Keratinocyte (primary cell): Measurements from ENCODE around the gene ESR2.

ENCODE experiments used
- EZH2 ChIP-seq: IDR thresholded peaks from one replicate; pipeline ENCODE4 v1.6.1; 2012; ENCODE audit warnings: inconsistent platforms, mild to moderate bottlenecking, low read length, moderate library complexity
- TF ChIP-seq, protein P1 (sequence below), 3 experiments: IDR thresholded peaks in 1 of 3; conservative IDR thresholded peaks in 1 of 3; optimal IDR thresholded peaks in 1 of 3; 2 replicates in 2 of 3; 3 replicates in 1 of 3; pipeline versions ENCODE3 to v1.5.1; 2011; ENCODE audit warnings: low read length in 3 of 3, mild to moderate bottlenecking in 3 of 3, moderate library complexity in 2 of 3, control low read depth in 1 of 3, inconsistent platforms in 1 of 3; ENCODE audit not compliant: insufficient read depth in 2 of 3; ENCODE audit errors: extremely low read depth in 1 of 3

DNA sequence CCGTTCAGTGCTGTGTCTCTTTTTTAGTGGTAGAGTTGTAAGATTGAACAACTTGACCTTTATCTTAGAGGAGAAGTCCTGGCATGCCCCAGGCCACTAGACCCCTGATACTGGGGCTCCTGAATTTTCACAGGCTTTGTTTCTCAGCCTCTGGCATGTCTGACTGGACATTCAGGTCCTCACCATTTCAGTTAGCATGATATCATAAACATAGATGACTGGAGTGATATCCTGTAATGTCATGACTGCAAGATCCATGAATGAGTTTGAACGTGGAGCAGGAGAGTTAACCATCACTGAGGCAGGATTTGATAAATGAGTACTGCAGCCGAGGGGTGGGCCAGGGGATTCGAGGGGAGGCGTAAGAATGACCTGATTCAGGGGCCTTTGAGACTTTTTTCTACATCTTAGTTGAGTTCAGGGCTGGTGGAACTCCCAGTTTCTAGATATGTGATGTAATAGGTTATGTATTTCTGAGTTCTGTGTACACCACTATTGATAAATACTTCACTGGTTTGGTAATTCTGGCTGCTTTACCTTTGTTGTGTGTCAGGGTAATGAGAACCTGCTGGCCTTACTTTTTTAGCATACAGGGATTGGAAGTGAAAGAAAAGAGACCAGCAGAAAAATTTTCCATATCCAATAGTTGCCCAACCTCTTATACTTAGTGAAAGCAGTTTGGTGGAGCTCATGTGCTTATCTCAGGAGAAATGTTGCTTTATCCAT, 224.4 kb downstream of the ESR2 start:
- TF ChIP-seq, protein P1, sequence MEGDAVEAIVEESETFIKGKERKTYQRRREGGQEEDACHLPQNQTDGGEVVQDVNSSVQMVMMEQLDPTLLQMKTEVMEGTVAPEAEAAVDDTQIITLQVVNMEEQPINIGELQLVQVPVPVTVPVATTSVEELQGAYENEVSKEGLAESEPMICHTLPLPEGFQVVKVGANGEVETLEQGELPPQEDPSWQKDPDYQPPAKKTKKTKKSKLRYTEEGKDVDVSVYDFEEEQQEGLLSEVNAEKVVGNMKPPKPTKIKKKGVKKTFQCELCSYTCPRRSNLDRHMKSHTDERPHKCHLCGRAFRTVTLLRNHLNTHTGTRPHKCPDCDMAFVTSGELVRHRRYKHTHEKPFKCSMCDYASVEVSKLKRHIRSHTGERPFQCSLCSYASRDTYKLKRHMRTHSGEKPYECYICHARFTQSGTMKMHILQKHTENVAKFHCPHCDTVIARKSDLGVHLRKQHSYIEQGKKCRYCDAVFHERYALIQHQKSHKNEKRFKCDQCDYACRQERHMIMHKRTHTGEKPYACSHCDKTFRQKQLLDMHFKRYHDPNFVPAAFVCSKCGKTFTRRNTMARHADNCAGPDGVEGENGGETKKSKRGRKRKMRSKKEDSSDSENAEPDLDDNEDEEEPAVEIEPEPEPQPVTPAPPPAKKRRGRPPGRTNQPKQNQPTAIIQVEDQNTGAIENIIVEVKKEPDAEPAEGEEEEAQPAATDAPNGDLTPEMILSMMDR (optimal IDR thresholded peaks at IDR 0.05 in 1 of 3, IDR thresholded peaks at IDR 0.05 in 1 of 3, conservative IDR thresholded peaks at IDR 0.05 in 1 of 3; ENCODE audit: extremely low read depth in 1 of 3, insufficient read depth in 2 of 3, low read length in 3 of 3): no peak
- TF ChIP-seq EZH2: no peak
